ENCODE data around the gene RNPS1. TPM values are rescaled to one million over a fixed set of nuclear protein-coding genes. Genes with fewer than 3 reads are reported as not detected.
A peak's percentile ranks its signal among the peaks of the same experiment; 100 is the strongest.

RNPS1 gene
- polyA plus RNA-seq, 1 experiment = 95.3 TPM

DNA sequence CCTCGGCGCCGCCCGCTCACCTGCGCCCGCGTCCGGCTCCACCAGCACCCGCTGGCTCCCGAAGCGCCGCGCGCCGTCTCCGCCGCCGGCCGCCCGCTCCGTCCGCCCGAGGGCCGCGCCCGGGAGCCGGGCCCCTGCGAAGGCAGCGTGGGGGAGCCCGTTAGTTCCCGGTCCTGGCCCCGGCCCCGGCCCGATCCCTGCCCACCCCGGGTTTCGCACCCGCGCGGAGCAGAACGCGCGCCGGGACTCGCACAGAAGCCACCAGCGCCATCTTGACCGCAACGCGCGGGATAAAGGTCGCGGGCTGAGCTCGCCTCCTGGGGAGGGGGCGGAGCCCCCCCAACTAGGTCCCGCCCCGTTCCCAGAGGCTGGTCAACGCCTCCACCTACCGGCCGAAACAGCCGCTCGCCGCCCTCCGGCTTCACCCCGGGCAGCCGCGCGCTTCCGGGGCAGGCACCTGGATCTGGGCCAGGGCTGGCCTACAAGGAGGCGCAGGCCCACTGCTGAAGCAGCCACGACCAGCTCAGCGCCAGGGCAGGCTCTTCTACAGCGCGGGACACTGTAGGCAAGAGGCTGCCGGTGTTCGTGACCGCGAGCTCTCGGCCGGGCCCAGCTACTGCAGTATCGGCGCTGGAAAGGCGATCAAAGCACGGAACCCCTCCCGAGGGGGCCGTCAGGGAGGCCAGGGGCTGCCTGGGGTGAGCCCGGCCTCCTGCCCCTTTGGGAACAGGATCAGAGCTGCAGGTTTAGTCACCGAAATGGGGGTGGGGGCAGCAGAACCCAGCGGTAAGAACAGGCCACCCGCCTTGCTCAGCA lies 16.4 kb downstream of the RNPS1 start, which contains the start of gene ECI1:
TSS of gene ECI1 (minus strand) at position 292 of the 816 bp plus-strand sequence. CDS start at position 271, 21 bp downstream.
- POLR2A ChIA-PET = interaction anchor here (0.5 to 2.1 kb wide), 13 partner anchors 9 to 287 kb away, joined by 3 to 26 read pairs (median 4); partner anchors contain the start of genes DNASE1L2, MLST8, NTN3 and RNPS1
- TF ChIP-seq, protein P1, sequence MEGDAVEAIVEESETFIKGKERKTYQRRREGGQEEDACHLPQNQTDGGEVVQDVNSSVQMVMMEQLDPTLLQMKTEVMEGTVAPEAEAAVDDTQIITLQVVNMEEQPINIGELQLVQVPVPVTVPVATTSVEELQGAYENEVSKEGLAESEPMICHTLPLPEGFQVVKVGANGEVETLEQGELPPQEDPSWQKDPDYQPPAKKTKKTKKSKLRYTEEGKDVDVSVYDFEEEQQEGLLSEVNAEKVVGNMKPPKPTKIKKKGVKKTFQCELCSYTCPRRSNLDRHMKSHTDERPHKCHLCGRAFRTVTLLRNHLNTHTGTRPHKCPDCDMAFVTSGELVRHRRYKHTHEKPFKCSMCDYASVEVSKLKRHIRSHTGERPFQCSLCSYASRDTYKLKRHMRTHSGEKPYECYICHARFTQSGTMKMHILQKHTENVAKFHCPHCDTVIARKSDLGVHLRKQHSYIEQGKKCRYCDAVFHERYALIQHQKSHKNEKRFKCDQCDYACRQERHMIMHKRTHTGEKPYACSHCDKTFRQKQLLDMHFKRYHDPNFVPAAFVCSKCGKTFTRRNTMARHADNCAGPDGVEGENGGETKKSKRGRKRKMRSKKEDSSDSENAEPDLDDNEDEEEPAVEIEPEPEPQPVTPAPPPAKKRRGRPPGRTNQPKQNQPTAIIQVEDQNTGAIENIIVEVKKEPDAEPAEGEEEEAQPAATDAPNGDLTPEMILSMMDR (IDR thresholded peaks at IDR 0.05; ENCODE audit: low read depth, low read length) = peak; percentile 64
- H3K9me3 ChIP-seq (ENCODE audit: control insufficient read depth, insufficient read depth, low read length) = no peaks in the 10 kb centered on the region; the same call in 1 of the 2 replicates
- no peaks in the 10 kb centered on the region for H3K27me3 ChIP-seq (ENCODE audit: control insufficient read depth, insufficient read depth, low read length)
- peak; percentile 85 for DNase-seq (ENCODE audit: low read depth, low spot score)
- peak within 1 kb of the TSS; percentile 73 for H3K27ac ChIP-seq (ENCODE audit: low read depth, low read length)
- peak within 1 kb of the TSS; percentile 73 for H3K4me3 ChIP-seq (ENCODE audit: low read depth, low read length)
- CTCF ChIA-PET = interaction anchor here (0.6 to 1.6 kb wide), 9 partner anchors 10 to 259 kb away, joined by 3 to 5 read pairs (median 3); no protein-coding TSS in a partner anchor

DNA sequence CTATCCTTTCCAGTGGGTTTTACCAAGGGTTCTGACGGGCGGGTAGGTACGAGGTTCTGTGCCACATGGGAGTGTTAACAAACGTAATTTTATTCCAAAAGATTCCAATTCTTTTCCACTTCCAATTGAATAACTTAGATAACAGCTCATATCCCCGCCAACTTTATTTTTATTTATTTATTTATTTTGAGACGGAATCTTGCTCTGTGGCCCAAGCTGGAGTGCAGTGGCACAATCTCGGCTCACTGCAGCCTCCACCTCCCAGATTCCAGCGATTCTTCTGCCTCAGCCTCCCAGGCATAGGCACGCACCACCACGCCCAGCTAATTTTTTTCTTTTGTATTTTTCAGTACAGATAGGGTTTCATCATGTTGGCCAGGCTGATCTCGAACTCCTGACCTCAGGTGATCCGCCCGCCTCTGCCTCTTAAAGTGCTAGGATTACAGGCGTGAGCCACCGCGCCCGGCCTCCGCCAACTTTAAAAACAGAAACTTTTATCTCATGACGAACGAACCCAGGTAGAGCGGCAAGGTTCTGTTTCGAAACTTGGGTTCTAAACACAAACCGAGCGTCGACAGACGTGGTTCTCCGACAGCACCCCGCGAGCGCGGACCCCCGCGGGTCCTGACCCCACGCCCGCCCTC lies 17.2 kb downstream of the RNPS1 start:
- DNase-seq (ENCODE audit: low read depth, low spot score) = no peak
- ChIA-PET POLR2A (interaction anchor here (0.5 to 2.1 kb wide), 10 partner anchors 13 to 286 kb away, joined by 3 to 26 read pairs (median 6); partner anchors contain the start of genes AMDHD2, DNASE1L2, MLST8 and NTN3), CTCF (interaction anchor here (0.6 to 1.2 kb wide), 7 partner anchors 14 to 260 kb away, joined by 3 to 5 read pairs (median 3); no protein-coding TSS in a partner anchor)
- TF ChIP-seq, protein P1 (IDR thresholded peaks at IDR 0.05; ENCODE audit: low read depth, low read length) = no peak
- peak overlapping the region; percentile 73 for H3K4me3 ChIP-seq (ENCODE audit: low read depth, low read length)
- H3K27ac ChIP-seq (ENCODE audit: low read depth, low read length) = peak overlapping the region; percentile 65
- H3K9me3 ChIP-seq (ENCODE audit: control insufficient read depth, insufficient read depth, low read length) = no peaks in the 10 kb centered on the region; the same call in 1 of the 2 replicates
- H3K27me3 ChIP-seq (ENCODE audit: control insufficient read depth, insufficient read depth, low read length) = no peaks in the 10 kb centered on the region

DNA sequence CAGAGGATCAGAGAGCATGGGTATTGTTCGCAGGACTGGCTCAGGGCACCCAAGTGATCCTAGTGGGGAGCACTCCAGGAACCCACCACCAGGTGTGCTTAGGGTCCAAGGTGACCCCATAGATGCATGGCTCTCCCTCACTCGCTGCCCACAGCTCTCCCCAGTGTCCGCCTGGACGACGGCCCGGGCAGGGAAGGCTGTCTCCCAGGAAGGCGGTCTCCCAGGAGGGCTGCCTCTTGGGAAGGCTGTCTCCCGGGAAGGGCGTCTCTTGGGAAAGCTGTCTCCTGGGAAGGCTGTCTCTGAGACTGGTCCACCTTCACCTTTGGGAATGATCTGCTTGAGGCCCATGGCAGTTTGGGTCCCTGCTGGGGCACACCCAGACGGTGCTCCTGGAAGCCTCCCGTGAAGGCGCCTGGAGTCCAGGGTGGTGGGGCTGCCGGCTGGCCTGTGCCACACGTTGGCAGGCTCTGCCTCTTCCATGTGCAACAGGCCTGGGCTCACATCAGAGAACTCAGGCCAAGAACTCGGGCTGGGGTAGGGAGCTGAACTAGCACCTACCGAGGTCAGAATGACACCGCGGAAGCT lies 21.5 kb downstream of the RNPS1 start:
- Histone ChIP-seq H3K4me3 (ENCODE audit: low read depth, low read length) (no peak overlapping the region), H3K27me3 (ENCODE audit: control insufficient read depth, insufficient read depth, low read length) (no peaks in the 10 kb centered on the region), H3K9me3 (ENCODE audit: control insufficient read depth, insufficient read depth, low read length) (no peaks in the 10 kb centered on the region; the same call in 1 of the 2 replicates), H3K27ac (ENCODE audit: low read depth, low read length) (no peak overlapping the region)
- TF ChIP-seq, protein P1 (IDR thresholded peaks at IDR 0.05; ENCODE audit: low read depth, low read length) = no peak
- DNase-seq (ENCODE audit: low read depth, low spot score) = no peak
- CTCF ChIA-PET = interaction anchor here (1.2 kb wide), 1 partner anchor 255 kb away, joined by 3 read pairs; no protein-coding TSS in a partner anchor
- POLR2A ChIA-PET = interaction anchor here (0.6 kb wide), 1 partner anchor 158 kb away, joined by 4 read pairs; no protein-coding TSS in a partner anchor

DNA sequence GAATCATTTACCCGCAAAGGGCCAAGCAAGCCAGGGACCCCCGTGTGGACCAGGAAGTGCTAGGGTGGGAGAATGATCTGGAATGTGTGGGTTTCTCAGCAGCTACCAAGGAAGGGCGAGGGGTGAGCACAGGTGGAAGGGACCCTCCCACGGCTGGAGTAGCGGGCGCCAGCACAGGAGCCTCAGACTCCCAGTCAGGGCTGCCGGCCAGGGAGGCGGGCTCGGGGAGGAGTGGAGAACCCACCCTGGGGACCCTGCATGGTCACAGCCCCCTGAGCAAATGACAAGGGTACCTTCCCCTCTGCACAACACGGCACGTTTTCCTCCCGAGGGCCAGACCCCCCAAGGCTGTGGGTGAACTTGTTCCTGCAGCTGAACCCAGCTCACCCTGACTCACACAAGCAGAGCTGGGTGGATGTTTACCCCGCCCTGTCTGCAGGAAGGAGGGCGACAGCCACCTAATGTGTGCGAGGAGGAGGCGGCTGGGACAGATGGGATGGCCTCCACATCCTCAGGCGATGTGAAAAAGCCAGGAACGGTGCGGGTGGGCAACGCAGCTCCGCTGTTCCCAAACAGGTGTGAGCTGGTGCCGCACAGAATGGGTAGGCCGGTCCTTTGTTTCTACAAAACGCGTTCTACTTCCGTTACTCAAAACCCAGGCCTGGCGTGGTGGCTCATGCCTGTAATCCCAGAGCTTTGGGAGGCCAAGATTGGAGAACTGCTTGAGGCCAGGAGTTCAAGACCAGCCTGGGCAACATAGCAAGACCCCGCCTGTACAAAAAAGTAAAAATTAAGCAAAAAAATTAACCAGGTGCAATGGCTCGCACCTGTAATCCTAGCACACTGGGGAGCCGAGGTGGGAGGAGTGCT lies 22.8 kb downstream of the RNPS1 start:
- no peak for DNase-seq (ENCODE audit: low read depth, low spot score)
- TF ChIP-seq, protein P1 (IDR thresholded peaks at IDR 0.05; ENCODE audit: low read depth, low read length) = no peak
- CTCF ChIA-PET = no interaction called here
- POLR2A ChIA-PET = no interaction called here
- no peaks in the 10 kb centered on the region; the same call in 1 of the 2 replicates for H3K9me3 ChIP-seq (ENCODE audit: control insufficient read depth, insufficient read depth, low read length)
- H3K27me3 ChIP-seq (ENCODE audit: control insufficient read depth, insufficient read depth, low read length) = no peaks in the 10 kb centered on the region
- H3K27ac ChIP-seq (ENCODE audit: low read depth, low read length) = no peak overlapping the region
- H3K4me3 ChIP-seq (ENCODE audit: low read depth, low read length) = no peak overlapping the region
